HG03045 (cell line): ENCODE results near the gene TBC1D5.

Experiments used
- ATAC-seq: cut with Tn5 transposase; IDR thresholded peaks from one replicate; pipeline ENCODE4 v1.9.1; 2021; ENCODE audit warnings: mild to moderate bottlenecking, moderate library complexity; ENCODE audit not compliant: unreplicated experiment

Gene TBC1D5

DNA sequence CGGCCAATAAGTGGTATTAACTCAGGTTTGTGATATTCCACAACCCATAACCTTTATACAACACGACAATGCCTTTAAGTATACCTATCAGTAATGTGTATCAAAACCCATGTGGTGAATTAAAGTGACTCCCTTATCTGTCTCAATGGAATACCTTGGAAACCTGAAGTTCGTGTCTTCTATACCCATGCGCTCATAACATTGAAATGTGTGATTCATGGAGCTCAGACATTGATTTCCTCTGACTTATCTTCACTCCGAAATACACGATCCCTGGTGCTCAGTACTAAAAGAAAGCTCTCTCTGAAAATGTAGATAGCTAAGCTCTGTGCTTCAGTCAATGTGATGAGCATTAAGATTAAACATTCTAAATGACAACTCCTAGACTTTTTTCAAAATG lies 140.3 kb downstream of the TBC1D5 start:
- ATAC-seq, result no peak

DNA sequence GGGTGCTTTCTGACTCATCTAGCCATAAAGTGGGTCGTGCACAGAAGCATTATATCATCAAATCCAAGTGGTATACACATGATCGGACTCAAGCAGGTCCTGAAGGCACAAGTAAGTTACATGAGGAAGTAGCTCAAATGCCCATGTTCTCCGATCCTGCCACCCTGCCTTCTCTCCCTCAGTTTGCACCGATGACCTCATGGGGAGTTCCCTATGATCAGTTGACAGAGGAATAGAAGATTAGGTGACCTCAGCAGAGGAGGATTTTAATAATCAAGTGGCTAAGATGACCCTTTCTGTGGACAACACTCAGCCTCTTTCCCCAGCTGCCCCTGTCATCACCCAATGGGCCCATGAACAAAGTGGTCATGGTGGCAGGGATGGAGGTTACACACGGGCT lies 149.5 kb downstream of the TBC1D5 start:
- no peak for ATAC-seq

DNA sequence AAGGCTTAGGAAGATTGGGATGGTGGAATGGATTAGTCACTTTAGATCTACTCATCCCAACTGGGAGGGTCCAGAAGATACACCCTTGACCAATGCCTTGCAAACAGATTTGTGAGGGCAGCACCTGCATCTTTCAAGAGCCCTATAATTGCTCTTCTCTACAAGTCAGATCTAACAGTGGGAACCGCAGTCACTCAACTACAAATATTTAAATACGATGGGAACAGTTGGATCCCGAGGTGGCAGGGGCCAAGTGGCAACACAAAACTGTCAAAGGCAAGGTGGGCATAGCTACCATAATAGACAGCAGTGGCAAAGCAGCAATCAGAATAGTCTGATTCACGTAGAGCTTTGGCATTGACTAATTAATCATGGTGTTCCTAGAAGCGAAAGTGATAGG lies 152.0 kb downstream of the TBC1D5 start:
- no peak for ATAC-seq

DNA sequence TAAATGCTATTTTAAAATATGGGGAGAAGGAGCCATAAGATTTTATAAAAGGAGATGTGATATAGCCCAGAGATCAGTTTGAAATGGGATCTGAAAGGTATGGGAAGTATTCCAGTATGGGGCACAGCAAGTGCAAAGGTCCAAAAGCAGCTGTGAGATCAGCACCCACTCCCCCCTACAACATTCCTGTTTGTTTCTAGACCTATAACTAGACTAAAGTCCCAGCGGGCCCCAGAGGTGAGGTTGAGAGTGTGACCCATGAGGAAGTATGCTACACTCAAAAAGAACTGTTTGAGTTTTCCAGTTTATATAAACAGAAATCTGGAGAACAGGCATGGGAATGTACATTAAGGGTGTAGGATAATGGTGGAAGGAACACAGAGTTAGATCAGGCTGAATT lies 152.5 kb downstream of the TBC1D5 start:
- no peak for ATAC-seq

DNA sequence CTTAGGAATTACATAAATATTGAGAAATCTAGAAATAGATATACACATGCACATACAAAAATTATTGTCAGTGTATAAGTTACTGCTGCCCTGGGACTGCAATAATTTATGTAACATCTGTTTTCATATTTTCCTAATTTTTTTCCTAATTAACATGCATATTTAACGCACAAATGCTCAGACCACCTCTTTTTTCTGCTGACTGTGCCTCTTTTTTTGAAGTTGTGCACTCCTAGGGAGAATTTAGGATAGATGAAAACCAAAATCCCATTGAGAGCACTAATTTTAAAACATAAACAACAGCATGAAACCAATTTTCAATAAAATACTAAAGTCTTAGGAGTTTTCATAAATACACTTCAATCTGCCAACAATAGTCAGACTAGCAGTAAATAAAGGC lies 154.0 kb downstream of the TBC1D5 start:
- no peak for ATAC-seq

DNA sequence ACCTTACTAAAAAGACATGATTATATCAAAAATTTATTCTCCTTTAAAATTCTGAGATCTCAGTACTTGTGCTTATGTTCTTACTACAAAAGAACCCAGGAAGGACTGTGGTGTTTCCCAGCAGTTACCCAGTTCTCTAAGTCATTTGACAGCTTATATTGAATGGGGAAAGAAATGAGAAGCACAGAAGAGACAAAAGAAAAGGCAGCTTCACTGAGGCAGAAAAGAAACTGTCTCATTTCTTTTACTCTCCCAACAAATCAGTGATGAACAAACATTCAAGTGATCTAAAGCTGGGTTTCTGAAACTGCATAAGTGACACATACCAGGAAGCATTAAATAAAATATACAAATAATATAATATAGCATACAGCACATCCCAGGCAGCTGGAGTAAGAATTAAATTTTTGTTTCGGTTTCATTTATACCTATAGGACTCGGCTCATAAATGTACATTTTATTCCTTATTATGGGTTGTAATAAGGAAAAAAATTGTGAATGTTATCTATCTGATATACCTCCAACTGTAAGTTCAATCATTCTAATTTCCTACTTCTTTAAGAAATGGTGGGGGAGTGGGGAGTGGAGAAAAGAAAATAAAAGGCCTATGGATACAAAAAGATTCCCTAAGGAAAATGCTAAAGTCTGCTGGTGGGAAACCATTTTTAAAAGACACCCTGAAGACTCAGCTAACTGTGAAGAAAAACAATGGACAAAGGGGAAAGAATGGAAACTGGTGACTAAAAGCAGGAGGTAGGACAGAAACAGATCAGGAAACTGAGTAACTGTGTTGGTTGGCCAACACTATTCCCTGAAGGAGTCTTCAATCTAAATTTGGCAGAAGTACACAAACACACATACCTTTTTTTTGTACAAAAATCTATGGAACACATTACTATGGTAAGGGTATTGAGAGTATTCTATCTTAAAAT lies 156.8 kb downstream of the TBC1D5 start:
- ATAC-seq, result no peak

DNA sequence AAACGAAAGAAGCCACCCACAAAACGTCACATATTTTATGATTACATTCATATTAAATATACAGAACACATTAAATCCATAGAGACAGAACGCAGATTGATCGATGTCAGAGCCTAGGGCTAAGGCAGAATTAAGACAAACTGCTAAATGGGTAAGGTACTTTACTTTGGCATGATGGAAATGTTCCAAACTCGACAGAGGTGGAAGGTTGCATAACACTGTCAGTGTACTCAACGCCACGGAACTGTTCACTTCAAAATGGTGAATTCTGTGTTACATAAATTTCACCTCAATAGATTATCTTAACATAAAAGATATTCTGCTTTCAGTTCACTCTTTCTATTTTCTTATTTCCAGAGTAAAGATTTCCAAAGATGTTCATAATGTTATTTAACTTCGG lies 158.4 kb downstream of the TBC1D5 start:
- no peak for ATAC-seq

DNA sequence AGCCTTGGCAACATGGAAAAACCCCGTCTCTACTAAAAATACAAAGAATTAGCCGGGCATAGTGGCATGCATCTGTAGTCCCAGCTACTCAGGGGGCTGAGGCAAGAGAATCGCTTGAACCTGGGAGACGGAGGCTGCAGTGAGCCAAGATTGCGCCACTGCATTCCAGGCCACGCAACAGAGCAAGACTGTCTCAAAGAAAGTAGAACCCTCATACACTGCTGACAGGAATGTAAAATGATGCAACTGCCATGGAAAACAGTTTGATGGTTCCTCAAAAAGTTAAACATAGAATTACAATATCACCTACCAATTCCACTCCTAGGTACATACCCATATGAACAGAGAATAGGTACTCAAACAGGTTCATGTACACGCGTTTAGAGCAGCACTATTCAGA lies 158.9 kb downstream of the TBC1D5 start:
- ATAC-seq, result no peak

DNA sequence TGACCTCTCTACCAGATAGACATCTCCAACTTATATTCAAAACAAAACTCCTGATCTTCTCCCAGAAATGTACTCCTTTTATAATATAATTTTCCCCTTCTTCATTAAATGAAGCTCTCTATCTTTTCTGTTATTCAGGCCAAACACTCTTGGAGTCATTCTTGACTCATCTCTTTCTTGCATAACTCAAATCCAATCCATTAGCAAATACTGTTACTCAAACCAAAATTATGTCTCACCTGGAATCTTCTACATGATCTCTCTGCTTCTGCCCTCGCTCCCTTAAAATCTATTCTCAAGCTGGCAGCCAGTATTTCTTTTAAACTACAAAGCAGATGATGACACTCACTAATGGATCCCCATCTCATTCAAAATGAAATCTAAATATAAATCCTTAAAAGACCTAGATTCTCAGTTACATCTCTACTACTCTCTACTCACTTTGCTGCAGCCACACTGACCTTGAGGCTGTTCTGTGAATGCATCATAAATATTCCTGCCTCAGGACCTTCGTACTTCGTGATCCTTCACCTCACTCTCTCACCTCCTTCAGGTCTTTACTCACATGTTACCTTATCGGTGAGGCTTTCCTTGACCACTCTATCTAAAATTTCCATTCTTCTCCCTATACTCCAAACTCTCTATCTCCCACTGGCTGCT lies 160.9 kb downstream of the TBC1D5 start:
- ATAC-seq, result no peak

DNA sequence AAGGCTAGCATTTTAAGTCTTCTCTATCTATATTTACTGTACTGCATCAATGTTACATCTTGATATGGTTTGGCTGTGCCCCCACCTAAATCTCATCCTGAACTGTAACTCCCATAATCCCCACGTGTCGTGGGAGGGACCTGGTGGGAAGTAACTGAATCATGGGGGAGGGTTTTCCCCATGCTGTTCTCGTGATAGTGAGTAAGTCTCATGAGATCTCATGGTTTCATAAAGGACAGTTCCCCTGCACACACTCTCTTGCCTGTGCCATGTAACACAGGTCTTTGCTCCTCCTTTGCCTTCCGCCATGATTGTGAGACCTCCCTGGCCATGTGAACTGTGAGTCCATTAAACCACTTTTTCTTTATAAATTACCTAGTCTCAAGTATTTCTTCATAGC lies 161.5 kb downstream of the TBC1D5 start:
- ATAC-seq, result no peak

DNA sequence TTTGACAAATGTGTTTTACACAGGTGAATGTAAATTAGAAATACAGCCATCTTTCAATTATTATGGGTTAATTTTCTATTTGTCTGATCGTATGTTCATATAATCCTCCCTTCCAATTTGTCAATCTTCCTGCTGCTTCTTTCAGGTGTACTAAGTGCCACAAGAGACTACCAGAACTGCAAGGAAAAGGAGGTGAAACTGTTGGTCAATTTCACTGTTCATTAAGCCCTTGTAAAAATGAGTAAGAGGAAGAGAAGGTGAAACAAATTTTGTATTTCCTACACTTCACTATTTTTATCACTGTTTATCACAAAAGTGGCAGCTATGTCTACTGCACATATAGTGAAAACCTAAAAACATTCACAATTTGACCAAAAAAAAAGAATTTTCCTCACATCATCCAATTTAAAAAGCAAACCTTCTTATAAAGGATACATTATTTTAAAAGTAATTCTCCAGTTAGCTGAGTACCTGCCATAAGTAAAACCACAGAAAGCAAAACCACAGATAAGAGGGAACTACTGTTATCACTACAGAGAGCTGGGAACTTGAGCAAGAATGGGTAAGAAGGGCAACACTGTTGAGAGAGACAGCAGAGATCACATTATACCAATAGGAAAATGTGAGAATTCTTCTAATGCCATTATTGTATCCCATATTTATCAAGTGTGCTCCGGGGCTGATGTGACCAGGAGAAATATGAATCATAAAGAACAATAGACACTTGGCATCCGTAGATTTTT lies 163.0 kb downstream of the TBC1D5 start:
- peak; percentile 95 for ATAC-seq

DNA sequence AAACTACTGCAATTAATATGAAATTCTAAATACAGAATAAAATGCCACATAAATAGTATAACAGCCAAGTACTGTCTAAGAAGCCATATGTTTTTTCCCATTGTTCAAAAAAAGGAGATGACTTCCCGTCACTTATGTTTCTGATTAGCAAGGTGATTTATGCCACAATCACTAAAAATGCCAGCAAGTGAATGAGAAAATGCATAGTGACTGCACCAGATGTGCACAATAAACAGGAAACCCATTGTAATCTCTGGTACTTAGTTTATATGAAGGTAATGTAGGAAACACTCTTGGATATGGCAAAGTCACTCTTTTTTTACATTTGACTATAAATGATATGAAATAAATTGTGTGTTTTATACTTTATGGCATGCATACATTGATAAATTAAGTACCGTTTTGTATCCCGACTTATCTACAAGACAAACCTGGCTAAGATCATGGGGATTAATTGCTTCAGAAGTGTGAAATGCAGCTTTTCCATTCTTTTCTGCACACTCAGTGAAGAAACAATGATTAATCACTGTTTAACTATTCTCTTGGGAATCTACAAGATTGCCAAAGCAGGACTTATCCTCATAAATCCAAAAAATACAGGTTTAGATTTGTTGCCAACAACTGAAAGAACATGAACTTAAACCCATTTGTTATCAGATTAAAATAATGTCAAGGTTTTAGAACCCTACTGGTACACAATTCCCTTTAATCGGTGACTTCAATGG lies 164.5 kb downstream of the TBC1D5 start:
- no peak for ATAC-seq

DNA sequence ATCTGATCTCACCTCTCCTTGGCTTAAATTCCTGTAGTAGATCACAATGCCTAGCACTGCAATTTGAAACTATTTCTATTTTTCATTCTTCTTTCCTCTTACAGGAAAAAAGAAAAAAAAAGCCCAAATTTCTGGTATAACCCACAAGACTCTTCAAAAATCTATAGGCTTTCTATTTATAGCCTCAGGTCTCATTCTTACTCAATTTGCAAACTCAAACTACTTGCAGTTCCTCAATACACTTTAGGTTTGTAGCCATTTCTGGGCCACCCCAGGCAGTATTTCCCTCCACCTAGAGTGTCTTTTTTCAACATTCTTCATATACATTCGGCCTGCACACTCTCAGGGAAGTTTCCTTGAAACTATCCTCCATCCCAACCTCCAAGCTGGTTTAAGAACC lies 169.0 kb downstream of the TBC1D5 start:
- peak; percentile 86 for ATAC-seq

DNA sequence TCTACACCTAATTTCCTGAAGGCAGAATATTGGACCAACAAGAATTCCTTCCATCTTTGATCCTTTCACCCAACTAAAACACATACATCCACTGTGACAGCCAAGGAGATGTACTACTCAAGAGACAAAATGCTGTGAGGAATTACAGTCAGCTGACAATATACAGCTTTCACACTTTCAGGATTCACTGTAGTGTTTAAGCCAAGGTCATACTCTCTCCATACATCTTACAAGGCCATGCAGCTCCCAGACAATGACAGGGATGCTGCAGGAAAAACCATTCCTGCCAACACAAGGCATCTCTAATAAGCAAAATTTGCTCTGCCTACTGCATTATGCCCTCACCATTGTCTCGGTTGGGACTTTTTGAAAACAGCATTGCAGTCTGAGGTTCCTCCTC lies 170.7 kb downstream of the TBC1D5 start:
- ATAC-seq, result no peak

DNA sequence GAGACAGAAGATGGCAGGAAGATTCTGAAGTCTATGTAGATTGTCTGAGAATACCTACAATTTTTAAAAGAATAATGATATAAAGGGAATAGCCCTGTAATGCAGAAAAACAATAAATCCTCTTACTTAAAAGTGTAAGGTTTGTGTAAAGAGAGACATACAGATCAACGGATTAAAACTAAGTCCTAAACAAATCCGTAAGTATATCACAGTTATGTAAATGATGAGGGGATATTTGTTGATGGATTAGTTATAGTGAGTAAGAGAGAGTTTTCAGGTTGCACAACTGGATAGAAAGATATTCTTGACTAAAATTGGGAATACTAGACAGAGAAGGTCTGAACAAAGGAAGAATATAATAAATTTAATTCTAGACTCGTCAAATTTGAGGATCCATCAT lies 179.6 kb downstream of the TBC1D5 start:
- no peak for ATAC-seq

DNA sequence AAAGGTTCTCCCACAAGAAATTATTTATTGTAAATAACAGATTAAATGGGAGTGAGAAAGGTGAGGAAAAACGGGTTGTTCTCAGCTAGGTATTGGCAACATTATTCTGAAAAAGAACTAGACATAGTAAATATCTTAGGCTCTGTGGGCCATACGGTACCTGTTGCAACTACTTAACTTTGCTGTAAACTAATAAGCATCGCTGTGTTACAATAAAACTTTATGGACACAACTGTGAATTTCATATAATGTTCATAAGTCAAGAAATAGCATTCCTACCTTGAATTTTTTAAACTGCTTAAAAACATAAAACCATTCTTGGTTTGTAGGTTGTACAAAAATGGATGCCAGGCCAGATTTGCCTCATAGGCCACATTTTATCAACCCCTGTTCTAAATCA lies 183.9 kb downstream of the TBC1D5 start:
- ATAC-seq, result no peak

DNA sequence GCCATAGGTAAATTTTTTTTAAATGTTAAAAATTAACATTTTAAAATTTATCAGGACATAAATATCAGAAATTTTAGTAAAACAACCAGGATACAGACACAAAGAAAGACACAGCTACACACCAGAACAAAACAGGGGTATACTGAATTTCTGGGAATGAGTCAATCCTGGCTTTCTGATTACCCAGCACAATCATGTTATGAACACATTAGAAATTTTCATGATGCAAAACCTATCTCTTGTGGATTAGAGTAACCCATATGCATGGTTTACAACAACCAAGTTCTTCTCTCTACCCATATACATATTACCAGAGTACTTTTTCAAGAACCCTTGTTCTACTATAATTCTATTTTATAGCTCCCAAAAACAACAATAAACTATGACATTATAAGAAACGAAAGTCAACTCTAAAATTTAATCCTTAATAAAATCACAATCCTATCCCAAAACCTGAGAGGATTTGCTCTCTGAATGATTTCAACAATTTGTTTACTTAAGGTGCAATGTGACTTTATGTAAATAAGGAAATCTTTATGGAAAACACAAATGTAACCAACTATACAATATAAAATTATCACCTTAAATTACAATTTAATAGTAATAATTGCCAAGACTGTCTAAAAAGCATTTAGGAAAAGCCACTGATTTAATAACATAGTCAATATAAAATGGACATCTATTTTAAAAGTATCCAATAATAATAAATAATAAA lies 184.5 kb downstream of the TBC1D5 start:
- no peak for ATAC-seq

DNA sequence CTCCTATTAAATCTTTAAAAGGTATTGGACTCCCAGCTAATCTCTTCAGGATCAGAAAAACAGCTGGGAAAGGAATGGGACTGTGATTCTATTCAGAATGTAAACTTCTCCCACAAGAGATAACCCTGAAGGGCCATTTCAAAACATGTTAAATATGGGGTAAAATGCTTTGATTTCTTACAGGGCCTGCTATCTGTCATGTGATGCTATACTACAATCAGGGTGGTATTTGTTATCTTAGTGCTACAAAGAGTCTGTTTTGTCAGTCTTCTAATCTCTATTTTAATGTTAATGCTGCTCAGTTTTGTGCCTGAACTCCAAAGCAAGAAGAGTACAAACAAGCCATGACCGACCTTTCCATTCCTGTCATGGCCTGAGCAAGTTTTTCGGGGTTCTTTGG lies 186.9 kb downstream of the TBC1D5 start:
- ATAC-seq, result no peak

DNA sequence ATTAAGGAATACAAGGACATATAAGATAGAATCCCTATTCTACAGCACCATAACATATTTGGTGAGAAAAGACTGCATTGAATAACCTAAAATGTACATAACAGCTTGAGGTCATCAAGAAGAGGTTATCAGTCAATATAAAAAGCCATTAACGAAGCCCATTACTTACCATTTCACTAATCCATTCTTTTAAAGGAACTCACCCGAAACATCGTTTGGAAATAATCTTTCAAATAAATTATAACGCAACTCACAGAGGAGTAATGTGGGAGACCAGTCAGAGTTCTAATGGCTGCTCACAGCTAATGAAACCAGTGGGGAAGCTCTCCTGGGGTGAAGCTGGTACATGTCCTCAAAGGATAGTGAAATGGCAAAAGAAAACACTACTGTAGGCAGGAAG lies 188.4 kb downstream of the TBC1D5 start:
- no peak for ATAC-seq

DNA sequence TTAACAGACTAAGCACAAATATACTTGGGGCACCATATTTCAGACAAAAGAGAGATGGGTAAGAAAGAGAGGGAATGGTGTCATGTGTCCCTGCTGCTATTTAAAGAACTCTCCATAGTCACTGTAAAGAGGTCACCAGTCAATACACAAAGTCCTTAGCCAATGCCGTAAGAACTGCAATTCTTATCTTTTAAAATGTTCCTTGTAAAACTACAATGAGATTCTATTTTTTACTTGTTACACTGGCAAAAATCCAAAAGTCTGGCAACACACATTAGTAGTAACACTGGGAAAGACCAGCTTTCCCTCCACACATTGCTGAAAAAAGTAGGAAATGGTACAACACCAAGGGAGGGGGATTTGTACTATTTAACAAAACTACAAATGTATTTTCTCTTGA lies 189.4 kb downstream of the TBC1D5 start:
- ATAC-seq, result no peak
